Measurements from ENCODE around the gene BCAN. TPM values are rescaled to one million over a fixed set of nuclear protein-coding genes. Genes with fewer than 3 reads are reported as not detected.

BCAN gene
- total and polyA plus RNA-seq, 2 of the 4 experiments (the other 2 are of a cell fraction): 0.07 TPM; not detected in 1

- Histone ChIP-seq H2AK5ac (ENCODE audit: low read depth, low read length) (no peak overlapping the region), H3K18ac (ENCODE audit: low read depth, low read length) (no peak overlapping the region), H2AK9ac (replicated peaks; ENCODE audit: low read depth, low read length, poor library complexity) (no peak overlapping the region), H2BK5ac (ENCODE audit: low read depth, low read length, poor library complexity, severe bottlenecking) (no peak overlapping the region), H3K14ac (replicated peaks; ENCODE audit: low read depth, low read length) (no peak overlapping the region), H3K4me3 (ENCODE audit: insufficient read depth, low read depth, low read length) (no peak overlapping the region), H3K4me2 (ENCODE audit: low read depth, low read length) (no peak overlapping the region), H2BK15ac (ENCODE audit: low read depth, low read length) (no peak overlapping the region), H3K56ac (ENCODE audit: extremely low read depth, insufficient read depth, low read length) (no peak overlapping the region), H3K27me3 (ENCODE audit: control insufficient read depth, insufficient read depth, low read length) (peaks cover 49% of the 10 kb centered on the region), H3K36me3 (ENCODE audit: control insufficient read depth, insufficient read depth, low read length) (no peaks in the 10 kb centered on the region), H2BK120ac (ENCODE audit: low read depth, low read length) (no peak overlapping the region), H4K8ac (ENCODE audit: low read depth in 2 of 2, low read length in 2 of 2) (no peak overlapping the region), H4K91ac (ENCODE audit: insufficient read depth, low read depth, low read length) (no peak overlapping the region), H2BK20ac (ENCODE audit: low read depth, low read length) (no peak overlapping the region), H3K79me1 (ENCODE audit: low read depth in 1 of 2, low read length in 2 of 2) (no peaks in the 10 kb centered on the region), H2AFZ (replicated peaks; ENCODE audit: low read length, poor library complexity) (no peak overlapping the region), H3K23ac (ENCODE audit: low read depth, low read length) (no peak overlapping the region), H4K5ac (ENCODE audit: low read depth, low read length) (no peak overlapping the region), H3K9me3 (ENCODE audit: control insufficient read depth, insufficient read depth, low read length) (no peaks in the 10 kb centered on the region), H4K20me1 (ENCODE audit: insufficient read depth, low read length) (no peaks in the 10 kb centered on the region), H3K27ac (ENCODE audit: insufficient read depth, low read length) (no peak overlapping the region), H3K9me1 (ENCODE audit: insufficient read depth, low read length) (no peaks in the 10 kb centered on the region), H3K4me1 (ENCODE audit: control insufficient read depth, insufficient read depth, low read length) (peaks cover 4% of the 10 kb centered on the region; the same call in 1 of the 2 replicates), H3K4ac (ENCODE audit: low read depth, low read length) (no peak overlapping the region), H3K9ac (ENCODE audit: low read depth, low read length) (no peak overlapping the region)
- no TSS peak for BruUV-seq (replicated peaks)
- ATAC-seq (ENCODE audit: low read depth) (no peak), DNase-seq (no peak)
- ChIA-PET POLR2A (ENCODE audit: unreplicated experiment) (no interaction called here), CTCF (interaction anchor here (0.8 to 2.2 kb wide), 3 partner anchors 11 to 227 kb away, joined by 3 to 5 read pairs (median 4); no protein-coding TSS in a partner anchor)
- dilution Hi-C loops (cut with HindIII; ENCODE audit: low sequenced_read_pairs, unreplicated experiment): no loop called here
- intact Hi-C loops (cut with micrococcal nuclease): no loop called here
- TF ChIP-seq USF2 (IDR thresholded peaks at IDR 0.05; ENCODE audit: low read depth, low read length) (no peak), RCOR1 (IDR thresholded peaks at IDR 0.05; ENCODE audit: insufficient replicate concordance, low read length) (no peak)
- in situ Hi-C loops (cut with MboI; ENCODE audit: low sequenced_read_pairs): no loop called here
- 80% methylated on average over 2 of the region's 3 CpGs; no CpG with 5 or more reads in 1 of the 2 experiments for WGBS, 2 experiments (ENCODE audit: extremely low coverage in 2 of 2, insufficient read length in 1 of 2)
These were observed 29.3 kb upstream of the BCAN start for GRCh38 chr1:156612666-156613065.

Data from IMR-90 (cell line).